HFFc6 (cell line): ENCODE results near the gene ANKRD55. TPM values are rescaled to one million over a fixed set of nuclear protein-coding genes. Genes with fewer than 3 reads are reported as not detected.
A peak's percentile ranks its signal among the peaks of the same experiment; 100 is the strongest.

Source experiments
- DNase-seq: peaks from one replicate; pipeline ENCODE4 v3.0.0-alpha.2; 2018
- H3K27ac Mint-ChIP-seq: 2 replicates; pipeline ENCODE4 v1.8.0; 2020; ENCODE audit warnings: mild to moderate bottlenecking, mixed read lengths
- H3K27me3 Mint-ChIP-seq: 2 replicates; pipeline ENCODE4 v1.8.0; 2021; ENCODE audit warnings: mild to moderate bottlenecking, moderate library complexity, mixed read lengths; ENCODE audit not compliant: insufficient read depth
- H3K36me3 Mint-ChIP-seq: 2 replicates; pipeline ENCODE4 v1.8.0; 2021; ENCODE audit warnings: low read depth, mixed read lengths
- H3K4me1 Mint-ChIP-seq: 2 replicates; pipeline ENCODE4 v1.8.0; 2020; ENCODE audit warnings: low read depth, mixed read lengths
- H3K4me3 Mint-ChIP-seq: 2 replicates; pipeline ENCODE4 v1.8.0; 2020; ENCODE audit warnings: mild to moderate bottlenecking, moderate library complexity, mixed read lengths
- H3K9me3 Mint-ChIP-seq: 2 replicates; pipeline ENCODE4 v1.8.0; 2020; ENCODE audit warnings: mild to moderate bottlenecking, mixed read lengths
- total RNA-seq, 6 experiments: library from RNA; stranded (reverse); fragmentation: NEBNext Ultra II Directional; extraction: Animal tissue kit (Norgen Biotek cat#: 25700); gene quantifications; 2 replicates in 1 of 6; 3 replicates in 5 of 6; pipeline ENCODE4 v1.2.3, GENCODE V29; 2021
- TF ChIP-seq, protein P1 (sequence below): fragments of 200-600 bp; sonication (generic); IDR thresholded peaks from 2 replicates; pipeline ENCODE4 v1.5.0; 2021; ENCODE audit warnings: antibody characterized with exemption, mild to moderate bottlenecking

ANKRD55 gene
- total RNA-seq, 6 experiments from 2014 or later, result not detected

DNA sequence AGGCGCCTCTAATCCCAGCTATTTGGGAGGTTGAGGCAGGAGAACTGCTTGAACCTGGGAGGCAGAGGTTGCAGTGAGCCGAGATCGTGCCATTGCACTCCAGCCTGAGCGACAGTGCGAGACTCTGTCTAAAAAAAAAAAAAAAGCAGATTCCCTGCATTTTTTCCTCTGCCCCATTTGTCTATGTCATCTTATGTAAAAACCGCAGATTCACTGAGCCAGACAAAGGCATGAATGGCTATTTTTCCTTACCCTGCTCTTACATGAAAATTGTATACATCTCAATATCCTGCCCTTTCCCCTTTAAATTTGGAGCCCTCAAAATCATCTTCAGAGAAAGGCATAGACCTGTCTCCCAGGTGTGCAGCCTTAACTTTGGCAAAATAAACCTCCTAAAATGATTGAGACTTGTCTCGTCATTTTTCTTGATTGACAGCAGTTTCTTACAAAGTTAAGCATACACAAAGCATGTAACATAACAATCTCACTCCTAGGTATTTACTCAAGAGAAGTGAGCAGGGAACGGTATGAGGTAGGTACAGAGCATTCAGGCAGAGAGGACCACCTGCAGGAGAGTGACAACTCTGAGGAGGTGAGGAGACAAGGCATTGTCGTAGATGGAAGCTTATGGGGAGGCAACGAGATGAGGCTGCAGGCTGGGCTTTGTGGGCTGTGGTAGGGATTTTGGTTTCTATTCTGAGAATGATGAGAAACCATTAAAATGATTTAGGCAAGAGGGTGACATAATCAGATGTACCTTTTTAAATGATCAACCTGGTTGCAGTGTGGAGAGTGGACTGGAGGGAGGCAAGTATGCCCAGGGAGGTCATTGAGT is 172.6 kb downstream of the ANKRD55 start:
- no peak overlapping the region for H3K4me3 Mint-ChIP-seq
- H3K36me3 Mint-ChIP-seq, result no peaks in the 10 kb centered on the region
- H3K9me3 Mint-ChIP-seq, result no peaks in the 10 kb centered on the region
- TF ChIP-seq, protein P1, sequence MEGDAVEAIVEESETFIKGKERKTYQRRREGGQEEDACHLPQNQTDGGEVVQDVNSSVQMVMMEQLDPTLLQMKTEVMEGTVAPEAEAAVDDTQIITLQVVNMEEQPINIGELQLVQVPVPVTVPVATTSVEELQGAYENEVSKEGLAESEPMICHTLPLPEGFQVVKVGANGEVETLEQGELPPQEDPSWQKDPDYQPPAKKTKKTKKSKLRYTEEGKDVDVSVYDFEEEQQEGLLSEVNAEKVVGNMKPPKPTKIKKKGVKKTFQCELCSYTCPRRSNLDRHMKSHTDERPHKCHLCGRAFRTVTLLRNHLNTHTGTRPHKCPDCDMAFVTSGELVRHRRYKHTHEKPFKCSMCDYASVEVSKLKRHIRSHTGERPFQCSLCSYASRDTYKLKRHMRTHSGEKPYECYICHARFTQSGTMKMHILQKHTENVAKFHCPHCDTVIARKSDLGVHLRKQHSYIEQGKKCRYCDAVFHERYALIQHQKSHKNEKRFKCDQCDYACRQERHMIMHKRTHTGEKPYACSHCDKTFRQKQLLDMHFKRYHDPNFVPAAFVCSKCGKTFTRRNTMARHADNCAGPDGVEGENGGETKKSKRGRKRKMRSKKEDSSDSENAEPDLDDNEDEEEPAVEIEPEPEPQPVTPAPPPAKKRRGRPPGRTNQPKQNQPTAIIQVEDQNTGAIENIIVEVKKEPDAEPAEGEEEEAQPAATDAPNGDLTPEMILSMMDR, result no peak
- H3K27ac Mint-ChIP-seq, result no peak overlapping the region
- DNase-seq, result no peak
- peaks cover 4% of the 10 kb centered on the region for H3K27me3 Mint-ChIP-seq
- peaks cover 28% of the 10 kb centered on the region for H3K4me1 Mint-ChIP-seq

DNA sequence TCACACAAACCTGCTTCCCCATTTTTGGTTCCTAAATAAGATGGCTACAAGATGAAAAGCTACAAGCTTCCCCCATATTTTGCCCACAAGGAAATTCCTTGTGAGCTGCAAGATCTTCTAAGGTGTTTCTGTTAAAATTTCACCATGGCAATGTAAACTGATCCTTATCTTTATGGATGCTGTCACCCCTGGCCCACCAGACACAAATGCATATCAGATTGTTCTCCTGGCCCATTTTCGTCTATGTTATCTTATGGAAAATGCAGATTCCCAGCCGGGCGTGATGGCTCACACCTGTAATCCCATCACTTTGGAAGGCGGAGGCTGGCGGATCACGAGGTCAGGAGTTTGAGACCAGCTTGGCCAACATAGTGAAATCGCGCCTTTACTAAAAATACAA is 173.3 kb downstream of the ANKRD55 start:
- no peaks in the 10 kb centered on the region for H3K9me3 Mint-ChIP-seq
- TF ChIP-seq, protein P1, result no peak
- H3K27ac Mint-ChIP-seq, result no peak overlapping the region
- H3K36me3 Mint-ChIP-seq, result no peaks in the 10 kb centered on the region
- H3K4me3 Mint-ChIP-seq, result no peak overlapping the region
- peaks cover 22% of the 10 kb centered on the region for H3K4me1 Mint-ChIP-seq
- peaks cover 5% of the 10 kb centered on the region for H3K27me3 Mint-ChIP-seq
- no peak for DNase-seq

DNA sequence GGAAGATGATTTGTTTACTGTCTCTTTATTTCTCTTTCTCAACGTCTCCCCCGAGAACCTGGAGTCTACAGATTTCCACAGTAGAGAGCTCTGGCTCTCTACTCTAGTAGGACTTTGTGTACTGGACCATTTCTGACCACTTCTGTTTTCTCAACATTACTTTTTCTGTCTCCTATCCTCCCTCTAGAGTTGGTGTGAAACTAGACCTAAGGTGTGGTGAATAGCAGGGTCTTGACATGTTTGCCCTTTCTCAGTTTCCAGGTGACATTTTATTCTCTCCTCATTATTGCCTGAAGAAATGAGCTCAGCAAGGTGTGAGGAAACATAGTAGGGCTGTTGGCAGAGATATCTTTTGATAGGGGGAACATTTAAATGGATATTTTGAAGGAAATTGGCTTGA is 176.3 kb downstream of the ANKRD55 start:
- Mint-ChIP-seq H3K27ac (peak overlapping the region; percentile 28; the same call in 1 of the 2 replicates), H3K36me3 (no peaks in the 10 kb centered on the region)
- no peak for DNase-seq

DNA sequence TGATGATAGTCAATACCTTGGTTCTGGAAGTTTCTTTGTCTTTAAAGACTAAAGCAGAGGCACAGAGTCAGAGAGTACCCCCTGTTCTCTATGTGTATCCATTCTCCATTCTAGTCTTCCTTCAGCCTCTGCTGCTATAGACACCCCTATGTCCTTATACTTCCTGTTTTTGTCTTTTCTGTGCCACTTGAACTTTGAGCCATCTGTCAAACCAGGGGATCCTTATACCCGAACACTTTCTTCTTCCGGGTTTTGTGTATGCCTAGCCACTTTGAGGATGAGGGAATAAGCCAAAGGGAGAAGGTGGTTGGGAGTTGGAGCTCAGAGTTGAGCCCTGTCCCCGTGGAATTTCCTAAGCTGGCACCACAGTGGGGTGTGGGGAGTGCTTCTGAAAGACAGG is 177.3 kb downstream of the ANKRD55 start:
- H3K27ac Mint-ChIP-seq, result no peak overlapping the region
- DNase-seq, result no peak
- peaks cover 8% of the 10 kb centered on the region for H3K27me3 Mint-ChIP-seq
- H3K4me1 Mint-ChIP-seq, result peaks cover 31% of the 10 kb centered on the region
- H3K4me3 Mint-ChIP-seq, result no peak overlapping the region
- TF ChIP-seq, protein P1, result no peak
- peaks cover 13% of the 10 kb centered on the region; the same call in 1 of the 2 replicates for H3K9me3 Mint-ChIP-seq
- H3K36me3 Mint-ChIP-seq, result no peaks in the 10 kb centered on the region

More for the DNA sequence above, 176.3 kb downstream of the ANKRD55 start:
- peaks cover 27% of the 10 kb centered on the region for H3K4me1 Mint-ChIP-seq
- H3K27me3 Mint-ChIP-seq, result peaks cover 8% of the 10 kb centered on the region
- H3K9me3 Mint-ChIP-seq, result peaks cover 13% of the 10 kb centered on the region; the same call in 1 of the 2 replicates
- TF ChIP-seq, protein P1, result no peak
- H3K4me3 Mint-ChIP-seq, result no peak overlapping the region

DNA sequence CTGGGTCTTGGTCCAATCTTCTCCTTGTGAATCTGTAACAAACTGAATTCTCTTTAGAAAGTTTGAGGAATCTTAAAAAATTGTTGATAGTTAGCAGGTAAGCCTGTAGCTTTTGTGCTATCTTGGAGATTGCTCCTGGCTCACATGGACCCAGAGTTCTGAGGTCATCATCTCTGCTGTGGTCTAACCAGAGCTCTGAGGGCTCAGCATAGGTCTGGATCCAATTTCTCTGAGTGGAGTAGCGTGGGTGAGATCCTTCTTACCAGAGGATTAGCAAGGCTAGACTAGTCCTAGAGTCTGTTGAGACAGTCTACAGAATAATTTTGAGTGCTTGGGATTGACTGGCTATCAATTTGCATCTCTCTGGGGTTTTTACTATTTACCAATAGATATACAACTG is 177.8 kb downstream of the ANKRD55 start:
- Mint-ChIP-seq H3K27ac (no peak overlapping the region), H3K4me3 (no peak overlapping the region), H3K36me3 (no peaks in the 10 kb centered on the region), H3K27me3 (peaks cover 5% of the 10 kb centered on the region), H3K4me1 (peaks cover 35% of the 10 kb centered on the region), H3K9me3 (peaks cover 13% of the 10 kb centered on the region; the same call in 1 of the 2 replicates)
- no peak for DNase-seq
- TF ChIP-seq, protein P1, result no peak
